Umbilical cord (tissue), 2 donors: ENCODE results near the gene SLC35F3. TPM values are rescaled to one million over a fixed set of nuclear protein-coding genes. Genes with fewer than 3 reads are reported as not detected.
"Not testable (repeated sequence)": the region's sequence is repeated elsewhere in the genome, so short reads cannot be mapped to it uniquely, and the experiment has no call there.

Experiments
- DNase-seq: peaks from one replicate; pipeline ENCODE4 v3.0.0-alpha.2; 2015; ENCODE audit warnings: low spot score
- total RNA-seq: library from RNA; depleted of rRNA; stranded (reverse); fragments of >200 nt; gene quantifications from one replicate; pipeline ENCODE4 v1.2.3, GENCODE V29; 2014; ENCODE audit warnings: low replicate concordance; ENCODE audit not compliant: insufficient read depth

SLC35F3 gene
- total RNA-seq, 1 donor from 2014 or later: 0.24 TPM

DNA sequence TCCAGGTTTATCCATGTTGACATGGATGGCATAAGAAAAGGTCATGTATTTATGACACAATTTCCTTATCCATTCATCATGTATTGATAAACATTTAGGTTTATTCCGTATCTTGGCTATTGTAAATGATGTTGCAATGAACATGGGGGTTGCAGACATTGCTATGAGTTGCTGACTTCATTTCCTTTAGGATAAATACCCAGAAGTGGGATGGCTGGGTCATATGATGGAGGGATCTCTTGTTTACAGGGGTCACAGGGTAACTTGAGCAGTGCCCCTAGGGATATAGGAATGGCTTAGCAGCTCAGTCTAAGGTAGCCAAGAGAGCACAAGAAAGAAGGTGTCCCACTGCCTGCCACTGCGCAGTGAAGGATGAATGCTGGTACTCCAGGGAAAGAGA, 239.2 kb downstream of the SLC35F3 start:
- DNase-seq: no peak

DNA sequence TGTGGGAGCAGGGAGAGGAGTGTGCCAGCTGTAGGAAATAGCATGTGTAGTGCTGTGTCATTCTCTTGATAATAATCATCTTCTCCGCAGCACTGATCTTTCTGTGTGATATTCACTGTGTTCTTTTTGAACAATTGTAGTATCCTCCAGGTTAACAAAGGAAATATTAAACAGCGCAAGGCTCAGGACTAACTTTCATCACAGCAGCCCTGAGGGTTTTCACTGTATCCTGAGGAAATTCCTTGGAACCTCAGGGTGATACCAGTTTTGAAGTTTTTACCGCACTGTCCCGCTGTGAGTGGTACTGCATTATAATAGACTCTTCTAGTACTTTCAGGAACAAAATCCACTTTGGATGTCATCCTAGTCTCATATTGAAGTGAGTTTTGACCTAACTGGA, 240.4 kb downstream of the SLC35F3 start:
- DNase-seq: no peak

DNA sequence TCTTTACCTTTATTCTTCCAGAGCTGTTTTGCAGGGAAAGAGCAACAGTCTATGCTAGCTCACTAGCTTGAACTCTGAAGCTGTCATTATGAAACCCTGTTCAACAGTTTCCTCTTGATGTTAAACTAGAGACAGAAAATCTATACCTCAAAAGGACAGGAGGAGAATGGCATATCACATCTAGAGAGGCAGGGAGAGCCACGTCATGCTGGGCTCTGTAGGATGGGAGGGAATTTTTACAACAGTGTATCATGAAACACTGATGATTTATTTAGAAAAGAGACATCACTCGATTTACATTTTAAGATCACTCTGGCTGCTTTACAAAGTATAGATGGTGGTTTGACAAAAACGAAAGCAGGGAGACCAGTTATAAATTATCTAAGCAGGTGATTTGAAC, 243.9 kb downstream of the SLC35F3 start:
- no peak for DNase-seq

DNA sequence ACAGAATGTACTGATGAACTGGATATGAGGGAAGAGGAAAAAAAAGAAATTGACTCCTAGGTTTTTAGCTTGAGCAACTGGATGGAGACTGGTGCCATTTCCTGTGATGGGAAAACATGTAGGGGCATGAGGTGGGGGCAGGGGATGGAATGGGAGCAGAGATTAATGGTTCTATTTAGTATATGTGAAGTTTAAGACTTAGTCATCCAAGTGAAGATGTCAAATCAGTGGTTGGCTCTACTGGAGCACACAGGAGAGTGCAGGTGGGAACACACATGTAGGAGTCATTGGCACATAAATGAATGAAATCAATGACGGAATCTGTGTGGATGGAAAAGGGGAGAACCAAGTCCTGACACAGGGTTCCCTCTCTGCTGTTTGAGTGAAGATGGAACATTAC, 244.3 kb downstream of the SLC35F3 start:
- DNase-seq: no peak

DNA sequence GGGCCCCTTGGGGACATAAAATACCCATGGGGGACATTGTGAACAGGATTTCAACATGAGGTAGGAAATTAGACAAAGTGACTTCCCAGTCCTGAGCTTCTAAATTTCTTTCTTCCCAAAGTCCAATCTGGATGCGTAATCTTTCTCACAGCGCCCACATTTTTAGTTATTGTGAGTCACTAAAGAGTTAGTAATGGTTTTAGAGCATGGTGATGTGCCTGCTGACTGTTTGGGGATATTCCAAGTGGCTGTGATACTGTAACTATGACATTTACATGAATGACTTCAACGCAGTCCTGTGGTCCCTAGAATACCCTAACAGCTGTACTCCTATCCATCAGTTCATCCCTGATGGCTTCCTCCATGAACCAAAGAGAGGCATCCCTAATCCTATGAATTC, 244.7 kb downstream of the SLC35F3 start:
- DNase-seq: peak; percentile 81

DNA sequence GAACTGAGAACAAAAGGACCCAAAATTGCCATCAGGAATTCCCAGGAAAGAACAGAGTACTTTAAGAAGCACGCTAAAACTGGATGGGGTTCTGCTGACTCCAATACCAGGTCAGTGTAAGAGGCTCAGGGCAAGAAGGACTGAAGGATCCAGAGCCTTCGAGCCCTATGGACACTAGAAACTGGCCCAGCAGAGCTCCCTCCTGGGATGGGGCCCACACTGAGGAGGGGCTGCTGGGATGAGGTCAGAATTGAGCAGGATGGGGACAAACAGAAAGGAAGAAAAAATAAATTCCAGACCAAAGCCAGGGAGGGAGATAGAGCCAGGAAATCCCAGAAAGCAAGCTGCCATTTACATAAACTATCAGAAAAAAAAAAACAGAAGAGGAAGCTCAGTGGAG, 246.4 kb downstream of the SLC35F3 start:
- DNase-seq: no peak

DNA sequence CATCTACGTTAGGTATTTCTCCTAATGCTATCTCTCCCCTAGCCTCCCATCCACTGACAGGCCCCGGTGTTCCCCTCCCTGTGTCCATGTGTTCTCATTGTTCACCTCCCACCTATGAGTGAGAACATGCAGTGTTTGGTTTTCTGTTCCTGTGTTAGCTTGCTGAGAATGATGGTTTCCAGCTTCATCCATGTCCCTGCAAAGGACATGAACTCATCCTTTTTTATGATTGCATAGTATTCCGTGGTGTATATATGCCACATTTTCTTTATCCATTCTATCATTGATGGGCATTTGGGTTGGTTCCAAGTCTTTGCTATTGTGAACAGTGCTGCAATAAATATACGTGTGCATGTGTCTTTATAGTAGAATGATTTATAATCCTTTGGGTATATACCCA, 247.9 kb downstream of the SLC35F3 start:
- DNase-seq: not testable (repeated sequence)

DNA sequence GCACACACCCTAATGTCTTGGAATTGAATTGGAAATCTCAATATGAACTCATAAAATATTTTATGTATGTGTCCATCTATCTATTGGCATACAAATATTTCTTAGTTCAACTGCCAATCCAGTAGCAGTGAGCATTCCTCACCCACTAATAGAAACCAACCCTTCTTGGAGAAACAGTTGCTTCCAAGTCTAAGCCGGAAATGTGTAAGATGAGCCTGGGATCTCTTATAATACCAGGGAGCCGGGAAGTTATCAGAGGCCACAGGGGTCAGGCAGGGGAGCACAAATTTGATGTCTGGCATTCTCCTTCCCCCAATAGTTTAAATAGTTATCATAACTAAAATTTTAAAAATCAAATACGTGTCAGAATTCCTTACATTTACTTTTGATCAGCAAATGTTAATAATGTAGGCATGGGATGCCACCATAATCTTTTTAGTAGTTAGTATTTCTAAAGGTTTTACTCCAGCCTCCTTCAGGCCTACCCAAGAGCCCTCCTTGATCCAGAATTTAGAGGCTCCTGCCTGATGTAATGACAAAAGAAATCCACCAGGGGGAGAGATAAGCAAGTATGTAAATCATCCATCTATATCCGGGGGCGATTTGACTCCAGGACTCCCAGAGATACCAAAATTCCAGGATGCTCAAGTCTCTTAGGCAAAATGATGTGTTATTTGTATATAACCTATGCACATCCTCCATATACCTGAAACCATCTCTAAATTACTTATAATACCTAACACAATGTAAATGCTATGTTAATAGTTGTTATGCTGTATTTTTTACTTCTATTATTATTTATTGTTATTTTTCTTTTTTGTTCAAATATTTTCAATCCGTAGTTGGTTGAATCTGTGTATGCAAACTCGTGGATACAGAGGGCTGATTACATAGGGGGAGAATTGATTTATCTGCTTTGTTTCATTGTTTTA, 250.1 kb downstream of the SLC35F3 start:
- peak; percentile 66 for DNase-seq

DNA sequence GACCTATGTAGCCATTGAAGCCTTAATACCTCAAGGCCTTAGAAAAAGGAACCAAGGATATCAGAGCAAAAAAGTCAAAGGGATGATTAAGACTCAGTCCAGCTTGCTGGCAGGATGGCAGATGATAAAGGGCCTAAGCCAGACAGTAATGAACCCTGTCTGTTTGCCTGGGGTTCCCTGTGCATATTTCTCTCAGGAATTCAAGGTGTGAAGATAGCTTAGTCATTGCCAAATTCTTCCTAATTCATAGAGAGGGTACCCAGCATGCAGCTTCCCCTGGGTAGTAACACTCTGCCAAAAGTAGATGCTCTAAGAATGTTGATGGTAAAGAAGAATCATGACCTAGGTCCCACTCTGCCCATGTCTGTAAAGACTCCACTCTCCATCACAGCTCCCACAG, 258.2 kb downstream of the SLC35F3 start:
- no peak for DNase-seq

DNA sequence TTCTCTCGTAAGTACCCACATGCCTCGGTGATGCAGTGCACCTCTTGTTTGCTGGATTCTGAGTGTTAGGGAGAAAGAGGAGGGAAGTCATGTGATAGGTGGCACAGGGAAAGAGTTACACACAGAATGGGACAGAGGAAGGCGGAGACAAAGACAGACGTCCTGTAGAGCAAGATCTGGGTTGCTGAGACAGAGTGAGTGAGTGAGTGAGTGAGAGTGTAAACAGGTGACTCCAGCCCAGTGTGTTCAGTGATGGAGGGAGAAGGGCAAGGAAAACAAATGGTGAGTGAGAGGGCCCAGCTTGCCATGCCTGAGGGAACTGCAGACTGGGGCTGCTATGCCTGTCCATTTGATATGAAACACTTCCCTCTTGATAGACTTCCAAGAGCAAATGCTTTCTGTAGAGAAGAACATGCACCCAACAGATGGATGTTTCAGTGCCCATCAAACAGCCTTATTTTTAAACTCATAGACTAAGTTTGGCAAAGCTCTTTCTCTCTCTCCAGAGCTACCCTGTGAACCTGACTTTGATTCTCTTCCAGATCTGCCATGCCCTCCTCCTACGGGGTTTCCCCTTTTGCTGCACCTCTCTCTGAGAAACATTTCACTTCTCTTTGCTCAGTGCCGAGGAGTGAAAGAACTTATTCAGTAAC, 258.9 kb downstream of the SLC35F3 start:
- no peak for DNase-seq

DNA sequence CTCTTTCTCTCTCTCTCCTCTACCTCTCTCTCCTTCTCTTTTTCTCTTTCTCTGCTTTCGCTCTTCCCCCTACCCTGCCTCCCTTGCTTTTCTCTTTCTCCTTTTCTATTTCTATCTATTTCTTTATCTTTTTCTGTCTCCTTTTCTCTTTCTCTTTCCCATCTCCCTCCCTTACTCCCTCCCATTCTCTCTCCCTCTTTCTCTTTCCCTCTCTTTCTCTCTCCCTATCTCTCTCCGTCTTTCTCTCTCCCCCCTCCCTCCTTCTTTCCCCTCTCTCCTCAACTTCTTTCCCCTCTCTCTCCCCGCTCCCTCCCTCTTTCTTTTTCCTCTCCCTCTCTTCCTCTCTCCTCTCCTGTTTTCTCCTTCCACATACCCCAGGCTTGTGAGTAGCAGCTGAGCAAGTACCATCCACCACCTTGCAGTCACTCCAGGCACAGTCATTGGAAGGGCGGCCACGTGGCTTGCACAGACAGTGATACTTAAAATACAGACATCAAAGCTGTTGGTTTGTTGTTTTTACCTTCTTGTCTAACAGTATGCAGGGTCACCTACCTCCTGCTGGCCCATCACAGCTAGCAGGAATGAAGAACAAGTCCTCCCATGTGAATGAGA, 259.7 kb downstream of the SLC35F3 start:
- no peak for DNase-seq

DNA sequence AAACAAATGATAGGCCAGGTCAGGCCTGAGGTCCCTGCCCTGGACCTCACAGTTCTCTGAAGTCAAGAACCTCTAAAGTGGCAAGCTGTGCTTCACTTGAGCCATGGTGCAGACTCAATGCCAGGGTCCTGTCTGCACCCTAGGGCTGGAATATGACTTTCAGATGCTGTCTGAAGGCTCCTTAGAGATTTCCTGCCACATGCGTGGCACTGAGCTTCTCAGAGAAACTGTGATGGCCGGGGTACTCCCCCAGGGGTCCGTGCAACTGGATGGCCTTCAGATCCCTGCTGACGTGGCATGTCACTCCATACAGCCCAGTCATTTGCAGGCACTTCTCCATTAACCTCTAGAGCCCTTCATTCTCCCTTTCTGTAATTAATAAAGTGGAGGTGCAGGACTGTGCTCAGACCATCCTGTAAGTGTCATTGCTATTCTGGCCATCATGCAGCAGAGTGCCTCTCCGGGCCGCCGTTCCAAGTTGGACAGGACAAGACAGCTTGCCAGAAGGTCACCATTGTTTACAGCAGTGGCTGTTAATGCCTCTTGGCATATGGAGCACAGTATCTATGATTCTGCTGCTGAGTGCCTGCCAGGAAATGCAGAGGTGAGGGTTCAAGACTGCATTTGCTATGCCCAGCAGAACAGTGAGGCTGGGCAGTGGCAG, 263.7 kb downstream of the SLC35F3 start:
- no peak for DNase-seq

DNA sequence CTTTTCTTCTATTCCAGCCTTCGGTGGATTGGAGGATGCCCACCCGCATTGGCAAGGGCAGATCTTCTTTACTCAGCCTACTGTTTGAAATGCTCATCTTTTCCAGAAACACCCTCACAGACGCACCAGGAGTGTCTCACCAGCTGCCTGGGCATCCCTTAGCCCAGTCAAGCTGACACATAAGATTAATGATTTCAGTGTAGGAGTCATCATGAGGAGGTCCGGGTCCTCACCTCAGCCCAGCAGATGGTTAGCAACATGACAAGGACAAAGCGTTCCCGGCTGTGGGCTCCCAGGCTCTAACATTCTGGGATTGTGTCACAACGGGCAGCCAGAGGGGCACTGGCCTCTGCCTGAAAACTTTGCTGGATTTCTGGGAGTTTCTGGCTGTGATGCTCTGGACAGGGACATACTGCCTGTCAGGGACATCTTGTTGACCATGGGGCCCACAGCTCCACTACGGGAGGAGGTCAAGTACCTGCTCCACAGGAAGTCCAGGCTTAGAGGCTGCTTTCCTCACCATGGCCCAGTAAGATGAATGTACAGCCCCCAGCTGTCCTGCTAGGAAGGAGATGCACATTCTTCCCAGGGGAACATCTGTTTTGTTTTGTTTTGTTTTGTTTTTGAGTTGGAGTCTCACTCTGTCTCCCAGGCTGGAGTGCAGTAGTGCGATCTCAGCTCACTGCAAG, 264.8 kb downstream of the SLC35F3 start:
- DNase-seq: no peak

DNA sequence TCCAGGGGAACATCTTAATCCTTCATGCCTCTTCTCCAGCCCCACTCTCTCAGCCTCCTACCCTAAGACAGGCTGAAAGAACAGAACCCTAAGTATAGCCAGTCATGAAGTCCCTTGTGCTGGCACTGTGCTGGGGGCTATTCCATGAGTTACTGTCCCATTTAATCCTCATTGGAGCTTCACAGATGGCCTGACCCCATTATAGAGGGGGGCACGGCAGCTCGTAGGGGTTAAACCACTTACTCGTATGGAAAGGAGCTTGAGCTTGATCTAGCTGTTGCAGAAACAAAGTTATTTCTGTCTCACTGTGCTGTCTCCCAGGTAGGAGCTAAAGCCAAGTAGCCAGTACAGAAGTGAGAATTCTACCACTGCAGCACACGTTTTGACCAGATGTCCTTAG, 265.6 kb downstream of the SLC35F3 start:
- DNase-seq: no peak

DNA sequence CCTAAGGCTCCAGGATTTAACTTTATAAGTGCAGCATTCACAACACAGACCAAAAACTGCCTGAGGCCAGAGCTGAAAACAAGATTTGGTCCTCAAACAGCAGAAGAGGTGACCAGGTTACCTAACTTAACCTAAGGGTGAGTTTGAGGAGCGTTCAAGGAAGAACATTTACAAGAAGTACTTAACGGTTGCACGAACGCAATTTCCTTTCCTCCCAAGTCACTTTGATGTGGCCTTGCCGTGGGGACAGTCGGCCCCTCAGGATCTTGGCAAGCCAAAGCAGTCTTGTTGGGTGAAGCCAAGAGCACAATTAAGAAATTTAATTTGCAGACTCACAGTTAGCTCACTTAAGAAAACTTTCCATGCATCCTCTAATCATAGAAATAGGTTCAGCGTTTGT, 266.1 kb downstream of the SLC35F3 start:
- DNase-seq: no peak

DNA sequence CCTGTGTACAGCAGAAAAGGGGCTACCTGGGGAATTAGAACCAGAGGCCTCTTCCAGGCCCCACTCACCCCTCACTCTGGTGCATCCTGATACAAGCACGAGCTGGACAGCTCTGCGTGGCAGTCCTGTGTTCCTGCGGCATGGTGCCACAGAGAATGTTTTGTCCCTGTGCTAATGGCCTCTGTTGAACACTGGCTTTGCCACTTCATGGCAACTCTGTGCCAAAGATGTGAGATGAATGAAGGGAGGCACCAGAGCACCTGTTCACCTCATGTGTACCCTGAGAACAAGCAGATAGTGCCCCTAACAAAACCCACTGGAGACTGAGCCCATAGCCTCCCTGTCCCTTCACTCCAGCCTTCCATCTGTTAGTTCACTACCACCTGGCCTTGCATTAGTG, 269.5 kb downstream of the SLC35F3 start:
- no peak for DNase-seq

DNA sequence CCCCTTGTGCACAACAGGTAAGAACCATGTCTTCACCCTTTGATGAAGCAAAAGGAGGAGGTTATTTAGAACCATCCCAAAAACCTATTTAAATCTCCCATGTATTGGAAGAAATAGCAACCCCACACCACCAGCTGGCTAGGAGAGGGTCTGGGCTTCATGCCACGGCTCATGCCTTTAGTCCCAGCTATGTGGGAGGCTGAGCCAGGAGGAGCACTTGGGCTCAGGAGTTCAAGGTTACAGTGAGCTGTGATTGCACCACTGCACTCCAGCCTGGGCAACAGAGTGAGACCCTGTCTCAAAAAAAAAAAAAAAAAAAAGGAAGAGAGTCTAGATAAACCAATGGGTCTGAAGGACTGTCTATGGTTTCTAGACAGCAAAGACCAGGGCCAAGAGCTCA, 270.9 kb downstream of the SLC35F3 start:
- no peak for DNase-seq

DNA sequence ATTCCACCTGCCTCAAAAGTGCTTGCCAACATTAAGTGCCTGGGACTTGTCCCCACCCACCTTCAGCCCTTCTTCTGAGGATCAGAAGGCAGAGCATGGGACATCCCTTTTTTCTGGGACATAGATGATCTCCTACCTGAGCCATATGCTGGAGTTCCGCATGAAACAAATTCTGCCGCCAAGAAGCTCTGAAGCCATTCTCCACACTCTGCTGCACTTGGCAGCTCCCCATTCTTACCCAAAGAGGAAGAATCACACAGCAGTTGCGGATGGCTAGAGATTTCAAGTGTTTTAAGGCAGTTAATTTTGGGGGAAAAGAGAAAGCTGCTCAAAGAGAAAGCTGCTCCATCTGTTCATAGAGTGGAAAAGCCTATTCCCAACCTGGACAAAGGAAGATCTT, 271.5 kb downstream of the SLC35F3 start:
- no peak for DNase-seq

DNA sequence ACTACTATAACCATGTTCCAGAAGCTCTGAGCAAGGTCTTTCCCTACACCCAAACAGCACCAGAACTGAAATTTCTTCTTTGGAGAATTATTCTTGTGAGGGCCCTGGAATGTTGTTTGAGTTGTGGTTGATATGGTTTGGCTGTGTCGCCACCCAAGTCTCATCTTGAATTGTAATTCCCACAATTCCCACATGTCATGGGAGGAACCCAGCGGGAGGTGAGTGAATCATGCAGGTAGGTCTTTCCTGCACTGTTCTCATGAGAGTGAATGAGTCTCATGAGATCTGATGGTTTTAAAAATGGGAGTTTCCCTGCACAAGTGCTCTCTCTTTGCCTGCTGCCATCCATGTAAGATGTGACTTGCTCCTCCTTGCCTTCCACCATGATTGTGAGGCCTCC, 272.4 kb downstream of the SLC35F3 start:
- not testable (repeated sequence) for DNase-seq

DNA sequence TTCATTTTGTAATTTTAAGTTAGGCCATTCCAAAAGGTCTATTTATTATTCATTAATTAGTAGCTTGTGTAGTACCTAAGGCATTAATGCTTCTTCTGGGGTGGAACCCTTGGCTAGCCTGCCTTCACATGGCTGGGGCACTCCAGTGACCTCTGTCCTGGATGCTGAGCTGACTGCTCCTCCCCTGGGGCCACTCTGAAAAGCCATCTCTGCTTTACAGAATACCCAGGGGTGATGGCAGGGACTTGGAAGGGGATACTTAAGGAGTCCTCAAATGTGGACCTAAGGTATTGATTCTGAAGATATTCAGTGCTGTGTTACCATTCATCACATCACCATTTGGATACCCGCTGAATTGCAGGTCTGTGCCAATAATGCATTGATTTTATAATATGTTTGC, 281.0 kb downstream of the SLC35F3 start:
- no peak for DNase-seq

DNA sequence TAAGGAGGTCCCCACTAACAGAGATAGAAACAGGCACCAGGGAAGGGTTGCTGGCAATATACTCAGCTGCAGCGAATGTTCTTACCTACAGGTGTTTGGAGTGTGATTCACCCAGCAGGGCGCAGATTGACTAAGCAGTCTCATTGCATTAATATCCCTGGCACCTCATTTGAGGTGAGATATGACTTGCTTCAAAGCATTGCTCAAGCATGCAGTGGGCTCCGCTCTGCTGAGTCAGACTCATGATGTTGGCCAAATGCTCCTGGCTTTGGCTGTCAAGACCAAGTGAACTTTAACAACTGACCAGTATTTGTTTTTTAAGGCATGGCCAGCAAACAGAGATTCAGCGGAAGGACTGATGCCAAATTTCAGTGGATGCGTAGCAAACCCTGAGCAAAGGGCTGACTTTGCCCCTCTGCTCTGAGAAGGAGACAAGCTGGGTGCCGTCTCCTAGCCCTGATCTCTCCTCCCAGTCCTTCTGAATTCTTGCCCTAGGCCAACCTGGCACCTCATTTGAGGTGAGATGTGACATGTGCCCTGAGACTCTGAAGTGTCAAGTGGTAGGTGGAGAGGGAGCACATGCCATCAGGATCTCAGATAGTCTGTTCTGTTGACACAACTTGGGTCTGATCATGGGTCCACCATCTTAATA, 281.7 kb downstream of the SLC35F3 start:
- no peak for DNase-seq
